Measurements from ENCODE around the gene RAPGEF1. TPM values are rescaled to one million over a fixed set of nuclear protein-coding genes. Genes with fewer than 3 reads are reported as not detected.
"Not testable (repeated sequence)": the region's sequence is repeated elsewhere in the genome, so short reads cannot be mapped to it uniquely, and the experiment has no call there.

Gene RAPGEF1
- total RNA-seq, 1 experiment from 2014 or later = 11.5 TPM

DNA sequence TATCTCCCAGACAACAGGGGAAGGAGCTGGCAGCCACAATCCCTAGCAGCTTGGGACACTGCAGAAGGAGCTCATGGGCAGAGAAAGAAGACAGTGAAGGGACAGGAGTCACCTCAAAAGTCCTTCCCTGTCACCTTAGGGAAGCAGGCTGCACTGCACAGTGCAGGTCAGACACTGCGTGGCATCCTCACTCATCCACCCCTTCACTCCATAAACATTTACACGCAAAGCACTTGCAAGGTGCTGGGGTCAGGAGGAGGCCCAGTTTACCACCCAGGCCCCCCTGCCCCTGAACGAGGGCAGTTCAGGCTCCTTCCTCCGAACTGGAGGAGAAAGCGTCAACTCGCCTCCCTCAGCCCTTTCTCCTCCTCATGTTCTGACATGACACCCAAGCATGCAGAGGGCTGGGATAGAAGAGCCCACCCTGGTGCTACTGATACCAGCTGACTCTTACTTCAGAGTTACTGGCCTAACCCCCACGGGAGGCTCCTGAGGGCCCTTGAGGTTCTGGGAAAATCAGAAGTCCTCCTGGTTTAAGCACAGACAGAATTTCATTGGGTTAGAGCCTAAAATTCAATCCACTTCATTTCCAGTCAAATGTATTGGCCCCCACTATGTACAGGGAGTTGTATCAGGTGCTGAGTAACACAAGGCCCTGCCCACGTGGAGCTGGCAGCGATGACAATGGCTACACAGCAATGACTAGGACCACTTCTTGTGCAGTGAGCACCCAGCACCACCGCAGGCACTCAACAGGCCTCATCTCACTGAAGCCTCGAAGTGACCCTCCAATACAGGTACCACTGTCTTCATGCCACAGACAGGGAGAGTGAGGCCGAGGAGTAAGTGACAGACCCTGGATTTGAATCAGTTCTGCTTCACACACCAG is 70.4 kb downstream of the RAPGEF1 start:
- DNase-seq (ENCODE audit: low read depth) = no peak

DNA sequence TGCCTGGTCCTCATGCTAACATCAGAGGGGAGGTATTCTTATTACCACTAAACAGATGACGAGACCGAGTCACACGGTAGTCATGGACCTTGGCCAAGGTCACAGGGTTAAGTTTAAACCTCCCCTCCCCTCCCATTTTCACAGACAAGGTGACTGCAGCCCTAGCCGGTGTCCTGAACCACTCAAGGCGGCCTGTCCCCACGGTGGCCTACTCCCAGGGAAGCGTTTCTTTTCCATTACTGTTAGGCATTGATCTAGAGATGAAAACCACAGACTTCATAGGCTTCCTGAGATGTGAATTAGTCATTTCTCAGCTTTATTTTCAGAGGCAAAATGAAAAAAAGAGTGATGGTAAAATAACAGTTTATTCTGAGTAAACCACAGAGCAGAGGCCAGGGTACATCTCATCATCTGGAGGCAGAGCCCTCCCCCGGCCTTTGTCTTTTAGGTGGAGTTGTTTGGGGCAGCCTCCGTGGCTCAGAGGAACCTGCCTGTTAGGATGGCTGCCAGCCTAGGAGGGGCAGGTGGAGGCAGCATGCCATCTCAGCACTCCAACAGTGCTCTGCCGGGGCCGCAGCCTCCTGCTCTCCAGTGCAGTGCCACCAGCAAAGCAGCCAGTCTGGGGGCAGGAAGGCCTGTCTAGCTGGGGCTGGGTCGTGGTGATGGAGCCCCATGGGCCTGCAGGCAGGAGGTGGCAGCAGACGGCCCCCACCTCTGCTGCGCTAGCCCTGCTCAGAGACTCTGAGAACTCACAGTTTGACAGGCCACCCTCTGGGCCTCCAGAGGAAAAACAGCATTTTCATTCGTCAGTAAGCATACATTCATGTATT is 71.2 kb downstream of the RAPGEF1 start:
- DNase-seq (ENCODE audit: low read depth) = peak; percentile 83

DNA sequence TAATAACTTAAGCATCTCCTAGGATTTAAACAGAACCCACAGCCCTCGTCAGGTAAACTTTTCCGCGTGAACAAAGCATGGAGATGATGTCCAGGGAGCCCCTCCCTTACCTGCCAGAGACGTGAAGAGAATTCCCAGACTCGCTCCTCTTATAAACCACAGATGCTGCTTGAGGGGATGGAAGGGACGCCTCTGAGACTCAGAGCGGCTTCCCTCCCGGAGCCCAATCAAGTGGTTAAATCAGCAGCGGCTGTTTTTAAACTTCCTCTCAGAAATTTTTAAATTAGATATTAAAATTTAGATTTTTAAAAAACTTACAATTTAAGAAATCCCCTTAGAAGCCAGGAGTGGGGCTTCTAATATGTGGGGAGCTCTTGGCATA is 71.8 kb downstream of the RAPGEF1 start:
- DNase-seq (ENCODE audit: low read depth) = peak; percentile 8

DNA sequence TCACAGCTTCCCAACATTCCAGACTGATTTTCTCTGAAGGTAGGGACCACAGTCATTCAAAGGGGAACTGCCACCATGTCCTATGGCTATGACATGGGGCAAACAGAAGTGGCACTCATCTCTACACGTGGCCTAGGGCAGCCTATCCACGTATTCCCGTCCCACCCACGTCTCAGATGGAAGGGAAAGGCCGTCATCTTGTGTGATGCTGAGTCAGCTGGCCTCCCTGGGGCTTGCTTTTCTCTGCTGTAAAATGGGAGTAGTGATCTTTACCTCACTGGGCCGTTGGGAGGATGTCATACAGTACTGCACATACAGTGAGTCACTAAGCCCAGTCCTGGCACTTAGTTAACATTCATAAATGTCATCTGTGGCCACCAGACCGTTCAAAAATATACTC is 72.3 kb downstream of the RAPGEF1 start:
- peak; percentile 48 for DNase-seq (ENCODE audit: low read depth)

DNA sequence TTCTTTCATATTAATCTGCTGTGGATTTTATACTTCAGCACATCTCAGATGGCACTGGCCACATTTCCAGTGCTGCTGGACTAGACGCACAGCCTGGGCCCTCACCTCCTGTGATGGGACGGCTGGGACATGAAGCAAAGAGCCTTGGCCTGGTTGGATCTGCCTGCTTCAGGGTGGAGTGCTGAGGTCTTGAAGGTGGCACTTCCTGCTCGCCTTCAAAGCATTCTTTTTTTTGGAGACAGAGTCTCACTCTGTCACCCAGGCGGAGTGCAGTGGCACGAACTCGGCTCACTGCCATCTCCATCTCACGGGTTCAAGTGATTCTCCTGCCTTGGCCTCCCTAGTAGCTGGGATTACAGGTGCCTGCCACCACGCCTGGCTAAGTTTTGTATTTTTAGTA is 73.1 kb downstream of the RAPGEF1 start:
- DNase-seq (ENCODE audit: low read depth) = no peak

GRCh38 chr9:131666029-131666428 is 73.8 kb downstream of the RAPGEF1 start:
- DNase-seq (ENCODE audit: low read depth) = no peak

GRCh38 chr9:131663288-131663687 is 76.6 kb downstream of the RAPGEF1 start:
- DNase-seq (ENCODE audit: low read depth) = no peak

GRCh38 chr9:131662289-131662621 is 77.6 kb downstream of the RAPGEF1 start:
- DNase-seq (ENCODE audit: low read depth) = not testable (repeated sequence)

- DNase-seq (ENCODE audit: low read depth) = no peak
Measured at GRCh38 chr9:131661568-131662288, 78.1 kb downstream of the RAPGEF1 start.

GRCh38 chr9:131660466-131661405 is 79.1 kb downstream of the RAPGEF1 start:
- DNase-seq (ENCODE audit: low read depth) = peak; percentile 39

DNA sequence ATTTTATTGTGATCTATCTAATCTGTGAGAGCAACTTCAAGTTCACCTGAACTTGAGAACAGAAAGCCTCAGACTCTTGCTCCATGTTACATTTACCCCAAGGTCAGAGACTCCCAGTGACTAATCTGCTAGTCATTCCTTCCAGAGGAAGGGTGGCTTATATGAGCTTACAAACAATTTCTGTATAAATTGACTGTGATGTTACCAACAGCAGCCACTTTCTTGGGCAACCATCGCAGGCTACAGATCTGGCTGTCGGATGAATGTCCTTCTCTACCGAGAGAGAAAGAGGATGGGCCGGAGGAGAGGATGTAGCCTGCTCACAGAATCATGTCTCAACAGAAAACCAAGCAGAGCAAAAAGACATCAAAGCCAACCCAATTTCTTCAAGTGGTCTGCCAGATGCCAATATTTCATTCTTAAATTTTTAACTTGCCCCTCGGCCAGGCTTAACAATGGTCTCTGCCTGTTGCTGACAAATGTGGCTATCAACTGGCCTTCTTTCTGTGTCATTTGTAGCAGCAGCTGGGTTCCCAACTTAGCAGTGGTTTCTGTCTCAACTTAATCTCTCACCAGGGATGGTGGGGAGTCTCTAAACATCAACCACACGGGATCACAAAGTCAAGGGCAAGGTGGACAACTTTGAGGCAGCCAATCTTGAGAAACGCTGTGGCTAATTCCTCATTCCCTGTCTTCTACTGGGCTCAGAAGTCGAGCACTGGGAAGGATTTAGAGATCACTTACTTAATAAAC is 81.3 kb downstream of the RAPGEF1 start:
- DNase-seq (ENCODE audit: low read depth) = peak; percentile 87

- DNase-seq (ENCODE audit: low read depth) = peak; percentile 41
Measured at GRCh38 chr9:131657940-131658339, 81.9 kb downstream of the RAPGEF1 start.

DNA sequence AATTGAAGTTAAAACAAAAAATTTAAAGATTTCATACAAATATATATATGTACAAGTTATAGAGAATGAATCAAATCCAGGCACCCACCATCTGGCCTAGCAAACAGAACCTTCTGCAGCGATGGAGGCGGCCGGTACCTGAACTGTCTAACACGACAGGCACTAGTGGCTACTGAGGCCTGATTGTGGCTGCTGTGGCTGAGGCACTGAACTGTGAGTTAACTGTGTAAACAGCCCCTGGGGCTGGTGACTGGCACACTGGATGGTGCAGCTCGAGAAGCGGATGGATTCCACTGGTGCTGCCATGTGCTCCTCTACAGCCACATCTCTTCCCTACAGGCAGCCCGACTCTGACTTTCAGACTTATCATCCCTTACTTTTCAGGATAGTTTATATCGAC is 82.4 kb downstream of the RAPGEF1 start:
- peak; percentile 75 for DNase-seq (ENCODE audit: low read depth)

DNA sequence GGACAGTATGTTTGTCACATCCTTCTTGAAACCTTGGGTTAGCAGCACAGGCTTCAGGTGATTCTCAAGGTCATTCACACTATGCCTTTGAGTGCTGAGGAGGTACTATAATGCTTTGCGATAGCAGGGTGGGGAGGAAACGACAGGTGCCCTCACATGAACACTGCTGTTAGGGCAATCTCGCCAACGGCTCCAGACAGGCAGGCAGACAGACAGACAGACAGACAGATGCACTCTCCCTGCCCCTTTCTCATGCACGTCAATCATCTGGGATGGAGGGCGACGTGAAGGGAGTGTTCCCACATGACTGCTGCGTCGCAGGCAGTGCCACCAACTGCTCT is 82.9 kb downstream of the RAPGEF1 start:
- DNase-seq (ENCODE audit: low read depth) = no peak

GRCh38 chr9:131656356-131657036 is 83.4 kb downstream of the RAPGEF1 start:
- no peak for DNase-seq (ENCODE audit: low read depth)

GRCh38 chr9:131654369-131654768 is 85.5 kb downstream of the RAPGEF1 start:
- not testable (repeated sequence) for DNase-seq (ENCODE audit: low read depth)

- DNase-seq (ENCODE audit: low read depth) = peak; percentile 11
Measured at GRCh38 chr9:131651599-131651998, 88.3 kb downstream of the RAPGEF1 start.

- no peak for DNase-seq (ENCODE audit: low read depth)
Measured at GRCh38 chr9:131651160-131651559, 88.7 kb downstream of the RAPGEF1 start.

DNA sequence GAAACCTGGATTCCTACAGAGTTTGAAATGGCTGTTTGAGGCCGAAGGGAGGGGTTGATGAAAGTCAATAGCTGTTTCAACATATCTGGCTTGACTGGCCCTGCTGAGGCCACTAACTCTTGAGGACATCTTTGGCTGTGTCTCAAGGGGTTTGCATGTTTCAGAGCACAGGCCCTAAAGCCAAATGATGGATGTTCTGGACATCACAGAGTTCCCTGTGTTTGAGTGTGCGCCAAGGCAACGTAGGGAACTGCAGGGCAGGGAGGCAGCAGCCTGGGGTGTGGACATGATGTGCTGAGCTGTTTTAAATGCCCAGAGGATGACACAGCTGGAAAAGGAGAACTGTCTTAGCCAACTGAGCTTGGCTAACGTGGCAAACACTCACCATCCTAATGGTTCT is 89.6 kb downstream of the RAPGEF1 start:
- DNase-seq (ENCODE audit: low read depth) = peak; percentile 54

DNA sequence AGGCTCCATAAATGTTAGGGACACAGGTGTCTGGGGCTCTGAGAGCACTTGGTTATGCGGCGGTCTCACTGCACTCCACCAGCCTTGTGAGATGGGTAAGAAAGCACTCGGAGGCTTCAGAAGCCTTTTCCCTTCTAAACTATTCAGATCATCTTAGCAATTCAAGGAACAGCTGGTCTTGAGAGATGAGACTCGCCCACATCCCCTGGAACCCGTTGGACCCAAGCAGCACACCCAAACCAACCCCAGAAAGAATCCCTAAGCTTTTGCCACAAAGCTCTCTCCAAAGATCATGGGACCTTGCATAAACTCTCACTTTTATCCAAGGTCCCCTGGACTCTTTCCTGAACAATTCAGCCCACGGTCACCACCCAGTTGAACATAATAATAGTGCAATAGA is 90.2 kb downstream of the RAPGEF1 start:
- DNase-seq (ENCODE audit: low read depth) = no peak
